GM12878 (cell line): Measurements from ENCODE around the gene SPRR5. TPM values are rescaled to one million over a fixed set of nuclear protein-coding genes. Genes with fewer than 3 reads are reported as not detected.

ENCODE experiments used
- ATAC-seq: fragments of 200-7000 bp; cut with Tn5 transposase; 3 replicates; pipeline ENCODE4 v1.9.1; 2020; ENCODE audit warnings: mild to moderate bottlenecking, moderate library complexity
- BruUV-seq: library from RNA; stranded (reverse); fragments of 400-500 nt; replicated peaks from 2 replicates; lab custom pipeline; 2021; lab: Mats Ljungman, UMichigan
- CTCF ChIA-PET: fragments of 300-600 bp; sonication (Branson Sonifier 250); formaldehyde crosslinking; extraction: SDS; loops from one replicate; lab custom pipeline; 2021; ENCODE audit warnings: inconsistent platforms; lab: Yijun Ruan, JAX
- POLR2A ChIA-PET: fragments of 350-600 bp; formaldehyde crosslinking; extraction: SDS; loops from one replicate; lab custom pipeline; 2021; ENCODE audit warnings: inconsistent platforms; lab: Charles Lee
- RAD21 ChIA-PET: fragments of 300-600 bp; sonication (Branson Sonifier 250); formaldehyde crosslinking; loops from one replicate; lab custom pipeline; 2023; ENCODE audit warnings: antibody characterized with exemption; ENCODE audit not compliant: unreplicated experiment; lab: Charles Lee
- SMC1A ChIA-PET: fragments of 300-600 bp; sonication (Branson Sonifier 250); formaldehyde crosslinking; loops from one replicate; lab custom pipeline; 2023; ENCODE audit not compliant: unreplicated experiment, uncharacterized antibody; lab: Charles Lee
- DNase-seq: peaks from one replicate; pipeline ENCODE4 v3.0.0-alpha.2; 2011; ENCODE audit warnings: low read depth, low spot score
- FAIRE-seq: peaks from 3 replicates; lab custom pipeline; 2011; peaks lifted over from hg19 to GRCh38; lab: Jason Lieb, UNC
- H2AFZ ChIP-seq: 2 replicates; pipeline ENCODE4 v1.6.0; 2011; ENCODE audit warnings: low read depth, low read length, control low read depth; ENCODE audit not compliant: control insufficient read depth
- H3K27ac ChIP-seq: 2 replicates; pipeline ENCODE4 v1.5.1; 2011; ENCODE audit warnings: control low read depth; ENCODE audit not compliant: control insufficient read depth, insufficient read depth
- H3K27me3 ChIP-seq, 2 experiments: replicated peaks in 1 of 2; 2 replicates each; pipeline versions ENCODE4 v1.6.0 to v1.6.1; 2011; ENCODE audit warnings: low read length in 1 of 2; ENCODE audit not compliant: control insufficient read depth in 2 of 2, insufficient read depth in 2 of 2
- H3K36me3 ChIP-seq, 2 experiments: 2 replicates each; pipeline ENCODE4 v1.5.1; 2011; ENCODE audit warnings: low read length in 1 of 2; ENCODE audit not compliant: control insufficient read depth in 2 of 2, insufficient read depth in 2 of 2
- H3K4me1 ChIP-seq: 2 replicates; pipeline ENCODE4 v1.6.1; 2011; ENCODE audit warnings: mild to moderate bottlenecking, low read length, moderate library complexity, mixed read lengths; ENCODE audit not compliant: control insufficient read depth, insufficient read depth
- H3K4me2 ChIP-seq: 2 replicates; pipeline ENCODE4 v1.6.0; 2011; ENCODE audit warnings: control low read depth; ENCODE audit not compliant: control insufficient read depth, insufficient read depth
- H3K4me3 ChIP-seq: fragments of 200-600 bp; sonication (generic); 2 replicates; pipeline ENCODE4 v1.5.1; 2016
- H3K79me2 ChIP-seq: 2 replicates; pipeline ENCODE4 v1.6.0; 2011; ENCODE audit warnings: low read length; ENCODE audit not compliant: control insufficient read depth, insufficient read depth
- H3K9ac ChIP-seq: 2 replicates; pipeline ENCODE4 v1.8.0; 2011; ENCODE audit warnings: low read length, control low read depth, mixed read lengths; ENCODE audit not compliant: control insufficient read depth, insufficient read depth
- H3K9me3 ChIP-seq: replicated peaks from 3 replicates; pipeline ENCODE4 v1.5.1; 2011; ENCODE audit warnings: mild to moderate bottlenecking, low read length; ENCODE audit not compliant: control insufficient read depth, insufficient read depth
- H4K20me1 ChIP-seq: 2 replicates; pipeline ENCODE4 v1.6.0; 2011; ENCODE audit not compliant: control insufficient read depth, insufficient read depth
- CBFB ChIP-seq: IDR thresholded peaks from 2 replicates; pipeline ENCODE4 v1.6.1; 2016; ENCODE audit warnings: antibody characterized with exemption, low read depth
- CBX5 ChIP-seq: sonication (generic); IDR thresholded peaks from 2 replicates; pipeline ENCODE4 v1.6.1; 2016; ENCODE audit warnings: low read depth, moderate library complexity, mild to moderate bottlenecking, inconsistent platforms
- FOS ChIP-seq: IDR thresholded peaks from 3 replicates; pipeline ENCODE4 v1.6.1; 2011; ENCODE audit warnings: borderline replicate concordance; ENCODE audit not compliant: insufficient read length; ENCODE audit errors: extremely low read depth
- MXI1 ChIP-seq: fragments of 150-350 bp; IDR thresholded peaks from 2 replicates; pipeline ENCODE4 v1.6.1; 2011; ENCODE audit warnings: low read depth, mild to moderate bottlenecking, inconsistent platforms, low read length, improper control_type of control experiment
- PML ChIP-seq: IDR thresholded peaks from 2 replicates; pipeline ENCODE4 v1.6.1; 2012; ENCODE audit warnings: low read length, inconsistent platforms
- SIN3A ChIP-seq: IDR thresholded peaks from 2 replicates; pipeline ENCODE4 v1.6.1; 2012; ENCODE audit warnings: low read depth, low read length, improper control_type of control experiment
- TCF7 ChIP-seq: IDR thresholded peaks from 2 replicates; pipeline ENCODE4 v1.6.1; 2014; ENCODE audit warnings: antibody characterized with exemption, borderline replicate concordance
- WGBS: methylation state at CpG from one replicate; pipeline ENCODE4 v1.1.6; 2016; ENCODE audit warnings: low lambda C conversion rate; ENCODE audit not compliant: insufficient replicate concordance, insufficient coverage; ENCODE audit errors: missing lambda C conversion rate; 5-methylcytosine and 5-hydroxymethylcytosine counted together
- in situ Hi-C: fragments of 300-500 bp; cut with MboI; formaldehyde crosslinking; loops from 9 replicates; pipeline ENCODE4 v1.14.3; 2018; ENCODE audit warnings: mixed read lengths
- intact Hi-C: fragments of 100-400 bp; cut with micrococcal nuclease; formaldehyde crosslinking; loops from one replicate; pipeline ENCODE4 v1.14.2; 2022; ENCODE audit not compliant: unreplicated experiment
- polyA plus RNA-seq, 11 experiments: library from polyadenylated mRNA; depleted of rRNA in 4 of 11; unstranded in 6 of 11; stranded (reverse) in 5 of 11; fragments of >200 nt; fragmentation: Nextera tagmentation in 4 of 11; fragmentation: Illumina TruSeq in 1 of 11; extraction: Ambion mirVana in 4 of 11; extraction: Trizol in 1 of 11; gene quantifications; 1 replicate in 1 of 11; 2 replicates in 10 of 11; pipeline versions ENCODE4 v1.2.1 to v1.2.3, GENCODE V29; 2011 to 2016; ENCODE audit warnings: inconsistent platforms in 2 of 11, missing spikeins in 2 of 11, low read depth in 1 of 11
- total RNA-seq, 4 experiments: library from RNA; depleted of rRNA in 3 of 4; stranded (reverse); fragments of >200 nt in 3 of 4; fragmentation: Illumina TruSeq in 1 of 4; extraction: Trizol in 1 of 4; gene quantifications; 2 replicates each; pipeline versions ENCODE4 v1.2.1 to v1.2.3, GENCODE V29; 2013 to 2021
- TF ChIP-seq, protein P1 (sequence below): IDR thresholded peaks from 2 replicates; pipeline ENCODE4 v1.6.1; 2011; ENCODE audit warnings: low read depth, mild to moderate bottlenecking, low read length, moderate library complexity, borderline replicate concordance; ENCODE audit errors: extremely low read depth
- TF ChIP-seq, protein P2 (sequence below): IDR thresholded peaks from 2 replicates; pipeline ENCODE4 v1.6.1; 2011; ENCODE audit warnings: borderline replicate concordance, low read depth, mild to moderate bottlenecking, moderate library complexity, mixed read lengths, low read length; ENCODE audit not compliant: insufficient read depth; ENCODE audit errors: extremely low read length
- TF ChIP-seq, protein P3 (sequence below): IDR thresholded peaks from 2 replicates; pipeline ENCODE4 v1.6.1; 2012; ENCODE audit warnings: low read length, inconsistent platforms

SPRR5 gene
- total and polyA plus RNA-seq, 10 of the 15 experiments (the other 5 are each of a cell fraction or from before 2014, with no cell fraction given): not detected

DNA sequence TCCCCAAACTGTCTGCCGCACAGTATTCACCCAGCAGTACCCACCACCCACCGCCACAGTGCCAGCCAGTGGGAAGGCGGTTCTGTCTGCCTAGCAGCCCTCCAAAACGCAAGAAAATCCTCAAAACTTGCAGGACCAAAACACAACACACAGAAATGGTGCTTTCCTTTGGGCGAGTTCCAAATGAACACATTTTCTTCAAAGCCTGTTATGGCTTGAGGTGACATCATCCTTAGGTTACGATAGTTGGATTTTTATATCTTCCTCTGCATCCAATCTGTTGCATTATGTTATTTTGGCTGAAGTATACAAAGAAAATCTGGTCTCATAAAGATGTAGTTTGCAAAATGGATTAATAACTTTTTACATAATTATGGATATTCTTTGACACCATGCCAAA is 46.2 kb downstream of the SPRR5 start:
- Histone ChIP-seq H3K27ac (no peak overlapping the region), H3K27me3 (no peaks in the 10 kb centered on the region)
- BruUV-seq: no TSS peak
- no peak for FAIRE-seq
- POLR2A ChIA-PET: no interaction called here
- TF ChIP-seq CBFB: no peak
- TF ChIP-seq MXI1: no peak
- TF ChIP-seq SIN3A: no peak
- TF ChIP-seq TCF7: no peak
- TF ChIP-seq, protein P1, sequence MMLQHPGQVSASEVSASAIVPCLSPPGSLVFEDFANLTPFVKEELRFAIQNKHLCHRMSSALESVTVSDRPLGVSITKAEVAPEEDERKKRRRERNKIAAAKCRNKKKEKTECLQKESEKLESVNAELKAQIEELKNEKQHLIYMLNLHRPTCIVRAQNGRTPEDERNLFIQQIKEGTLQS: no peak
- TF ChIP-seq, protein P2, sequence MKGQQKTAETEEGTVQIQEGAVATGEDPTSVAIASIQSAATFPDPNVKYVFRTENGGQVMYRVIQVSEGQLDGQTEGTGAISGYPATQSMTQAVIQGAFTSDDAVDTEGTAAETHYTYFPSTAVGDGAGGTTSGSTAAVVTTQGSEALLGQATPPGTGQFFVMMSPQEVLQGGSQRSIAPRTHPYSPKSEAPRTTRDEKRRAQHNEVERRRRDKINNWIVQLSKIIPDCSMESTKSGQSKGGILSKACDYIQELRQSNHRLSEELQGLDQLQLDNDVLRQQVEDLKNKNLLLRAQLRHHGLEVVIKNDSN: no peak
- TF ChIP-seq, protein P3, sequence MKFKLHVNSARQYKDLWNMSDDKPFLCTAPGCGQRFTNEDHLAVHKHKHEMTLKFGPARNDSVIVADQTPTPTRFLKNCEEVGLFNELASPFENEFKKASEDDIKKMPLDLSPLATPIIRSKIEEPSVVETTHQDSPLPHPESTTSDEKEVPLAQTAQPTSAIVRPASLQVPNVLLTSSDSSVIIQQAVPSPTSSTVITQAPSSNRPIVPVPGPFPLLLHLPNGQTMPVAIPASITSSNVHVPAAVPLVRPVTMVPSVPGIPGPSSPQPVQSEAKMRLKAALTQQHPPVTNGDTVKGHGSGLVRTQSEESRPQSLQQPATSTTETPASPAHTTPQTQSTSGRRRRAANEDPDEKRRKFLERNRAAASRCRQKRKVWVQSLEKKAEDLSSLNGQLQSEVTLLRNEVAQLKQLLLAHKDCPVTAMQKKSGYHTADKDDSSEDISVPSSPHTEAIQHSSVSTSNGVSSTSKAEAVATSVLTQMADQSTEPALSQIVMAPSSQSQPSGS: no peak
- no peak for TF ChIP-seq FOS
- TF ChIP-seq CBX5: no peak
- TF ChIP-seq PML: no peak
- TF ChIP-seq, all 136 proteins: peak for 0
- H3K9ac ChIP-seq: no peak overlapping the region
- ChIA-PET RAD21 (no interaction called here), SMC1A (no interaction called here), CTCF (no interaction called here)
- no peaks in the 10 kb centered on the region for H3K9me3 ChIP-seq
- intact Hi-C loops (no loop called here), in situ Hi-C loops (no loop called here)
- H3K4me1 ChIP-seq: no peaks in the 10 kb centered on the region
- H3K79me2 ChIP-seq: no peaks in the 10 kb centered on the region
- H3K4me3 ChIP-seq: no peak overlapping the region
- H3K36me3 ChIP-seq: no peaks in the 10 kb centered on the region
- H4K20me1 ChIP-seq: no peaks in the 10 kb centered on the region
- H3K4me2 ChIP-seq: no peak overlapping the region
- DNase-seq (no peak), ATAC-seq (no peak)
- H2AFZ ChIP-seq: no peak overlapping the region
- 29% methylated on average over 6 of the region's 6 CpGs for WGBS
